ENCODE measurements around the gene PDLIM1. TPM values are rescaled to one million over a fixed set of nuclear protein-coding genes. Genes with fewer than 3 reads are reported as not detected.

Gene PDLIM1
- total and polyA plus RNA-seq, 3 donors from 2014 or later = 14.9 to 64.3 (median 23.5) TPM

- Histone ChIP-seq H3K27me3 (no peaks in the 10 kb centered on the region), H3K27ac (no peak overlapping the region), H3K4me3 (no peak overlapping the region), H3K9me3 (no peaks in the 10 kb centered on the region), H3K4me1 (no peaks in the 10 kb centered on the region), H3K36me3 (ENCODE audit: low read depth, missing control alignments) (no peaks in the 10 kb centered on the region)
- TF ChIP-seq CTCF (IDR thresholded peaks at IDR 0.05) = no peak
- TF ChIP-seq POLR2A (IDR thresholded peaks at IDR 0.05) = no peak
- DNase-seq = no peak
- intact Hi-C loops (cut with DNase I; ENCODE audit: low total_unique reads) = no loop called here
- 91 to 97% methylated on average over 8 of the region's 8 CpGs for WGBS, 2 donors
Measured at GRCh38 chr10:95265572-95265971, 25.2 kb downstream of the PDLIM1 start.

GRCh38 chr10:95264227-95265051 lies 26.4 kb downstream of the PDLIM1 start:
- intact Hi-C loops (cut with DNase I; ENCODE audit: low total_unique reads) = no loop called here
- no peak for TF ChIP-seq POLR2A (IDR thresholded peaks at IDR 0.05)
- TF ChIP-seq CTCF (IDR thresholded peaks at IDR 0.05) = no peak
- no peaks in the 10 kb centered on the region for H3K4me1 ChIP-seq
- H3K9me3 ChIP-seq = no peaks in the 10 kb centered on the region
- H3K36me3 ChIP-seq (ENCODE audit: low read depth, missing control alignments) = no peaks in the 10 kb centered on the region
- H3K4me3 ChIP-seq = no peak overlapping the region
- no peak overlapping the region for H3K27ac ChIP-seq
- 61 to 68% methylated on average over 6 of the region's 6 CpGs for WGBS, 2 donors
- H3K27me3 ChIP-seq = no peaks in the 10 kb centered on the region
- DNase-seq = no peak

- WGBS, 2 donors = 78 to 83% methylated on average over 7 of the region's 7 CpGs
- TF ChIP-seq CTCF (IDR thresholded peaks at IDR 0.05) = no peak
- TF ChIP-seq POLR2A (IDR thresholded peaks at IDR 0.05) = no peak
- intact Hi-C loops (cut with DNase I; ENCODE audit: low total_unique reads) = no loop called here
Measured at GRCh38 chr10:95263864-95264226, 27.0 kb downstream of the PDLIM1 start.

GRCh38 chr10:95262763-95263518 lies 27.9 kb downstream of the PDLIM1 start:
- intact Hi-C loops (cut with DNase I; ENCODE audit: low total_unique reads) = no loop called here
- H3K36me3 ChIP-seq (ENCODE audit: low read depth, missing control alignments) = no peaks in the 10 kb centered on the region
- no peaks in the 10 kb centered on the region for H3K4me1 ChIP-seq
- no peaks in the 10 kb centered on the region for H3K9me3 ChIP-seq
- WGBS, 2 donors = 70 to 76% methylated on average over 5 of the region's 5 CpGs
- TF ChIP-seq CTCF (IDR thresholded peaks at IDR 0.05) (no peak), POLR2A (IDR thresholded peaks at IDR 0.05) (no peak)
- DNase-seq = no peak
- H3K27ac ChIP-seq = no peak overlapping the region
- H3K27me3 ChIP-seq = no peaks in the 10 kb centered on the region
- H3K4me3 ChIP-seq = no peak overlapping the region

More at GRCh38 chr10:95263864-95264226, 27.0 kb downstream of the PDLIM1 start:
- H3K9me3 ChIP-seq = no peaks in the 10 kb centered on the region
- H3K36me3 ChIP-seq (ENCODE audit: low read depth, missing control alignments) = no peaks in the 10 kb centered on the region
- H3K27me3 ChIP-seq = no peaks in the 10 kb centered on the region
- no peak for DNase-seq
- no peak overlapping the region for H3K4me3 ChIP-seq
- no peaks in the 10 kb centered on the region for H3K4me1 ChIP-seq
- H3K27ac ChIP-seq = no peak overlapping the region
